ENCODE measurements around the gene TNFSF13. TPM values are rescaled to one million over a fixed set of nuclear protein-coding genes. Genes with fewer than 3 reads are reported as not detected.
A peak's percentile ranks its signal among the peaks of the same experiment; 100 is the strongest.

Gene TNFSF13
- total and polyA plus RNA-seq, 2 of the 8 experiments (the other 6 are each of a cell fraction or from before 2014, with no cell fraction given) = 2.1 to 2.6 TPM

GRCh38 chr17:7572338-7572587 lies 13.7 kb downstream of the TNFSF13 start:
- H3K36me3 ChIP-seq (ENCODE audit: control insufficient read depth in 2 of 4, insufficient read depth in 4 of 4, low read length in 3 of 4) = peaks cover 42 to 67% (median 61%) of the 10 kb centered on the region in 4 experiments
- TF ChIP-seq MAX (IDR thresholded peaks at IDR 0.05) (peak; percentile 99), KDM4A (IDR thresholded peaks at IDR 0.05; ENCODE audit: low read depth, low read length, severe bottlenecking) (no peak), RNF2 (IDR thresholded peaks at IDR 0.05; ENCODE audit: borderline replicate concordance, low read depth, low read length, missing control alignments, poor library complexity, severe bottlenecking) (no peak), USF2 (IDR thresholded peaks at IDR 0.05; ENCODE audit: low read length) (peak; percentile 96), RBBP5 (IDR thresholded peaks at IDR 0.05; ENCODE audit: borderline replicate concordance, low read depth, low read length) (no peak), CHD2 (IDR thresholded peaks at IDR 0.05; ENCODE audit: low read length) (no peak), SIN3A (conservative IDR thresholded peaks at IDR 0.05 in 1 of 2, IDR thresholded peaks at IDR 0.05 in 1 of 2; ENCODE audit: low read depth in 1 of 2, low read length in 2 of 2) (peak; percentile 80 to 84; a peak in 2 of 4 replicates), YY1 (IDR thresholded peaks at IDR 0.05; ENCODE audit: low read depth, low read length) (peak; percentile 98), ATF3 (IDR thresholded peaks at IDR 0.05; ENCODE audit: insufficient read depth, low read depth, low read length) (peak; percentile 81), E2F6 (IDR thresholded peaks at IDR 0.05) (peak; percentile 92)

More at GRCh38 chr17:7572338-7572587, 13.7 kb downstream of the TNFSF13 start:
- Histone ChIP-seq H4K5ac (ENCODE audit: insufficient read length, low read depth, low read length) (peak overlapping the region; percentile 93), H3K4me3 (ENCODE audit: extremely low read depth in 1 of 4, insufficient read depth in 2 of 4, low read depth in 3 of 4, low read length in 4 of 4) (peak overlapping the region; percentile 60 to 87 (median 72)), H3K14ac (ENCODE audit: insufficient read length) (no peak overlapping the region), H3K27me3 (replicated peaks in 1 of 4; ENCODE audit: control insufficient read depth in 3 of 4, extremely low read depth in 1 of 4, insufficient read depth in 3 of 4, low read length in 3 of 4) (no peaks in the 10 kb centered on the region), H3K9ac (replicated peaks in 1 of 4; ENCODE audit: extremely low read depth in 1 of 4, low read depth in 3 of 4, low read length in 3 of 4) (peak overlapping the region; percentile 75 to 99 (median 79)), H2BK15ac (ENCODE audit: low read length) (peak overlapping the region; percentile 97; the same call in 1 of the 2 replicates), H3K18ac (ENCODE audit: extremely low read depth, low read length) (peak overlapping the region; percentile 91), H3K79me2 (ENCODE audit: control insufficient read depth in 1 of 2, insufficient read depth in 2 of 2, low read length in 2 of 2) (peaks cover 23 to 39% of the 10 kb centered on the region in 2 experiments), H3K23ac (ENCODE audit: insufficient read length) (no peak overlapping the region), H2BK20ac (ENCODE audit: low read length) (no peak overlapping the region), H4K20me1 (replicated peaks in 1 of 2; ENCODE audit: control insufficient read depth in 1 of 2, insufficient read depth in 2 of 2, low read length in 2 of 2) (peaks cover 23 to 29% of the 10 kb centered on the region in 2 experiments), H2AK5ac (ENCODE audit: low read depth, low read length) (peak overlapping the region; percentile 96), H2BK5ac (ENCODE audit: low read depth, low read length) (peak overlapping the region; percentile 99), H3K4ac (replicated peaks; ENCODE audit: insufficient read length, low read depth, low read length) (peak overlapping the region; percentile 97), H4K91ac (replicated peaks; ENCODE audit: insufficient read length, low read length) (peak overlapping the region; percentile 90), H3K56ac (replicated peaks; ENCODE audit: insufficient read length, low read depth, low read length) (peak overlapping the region; percentile 67), H3K79me1 (ENCODE audit: low read depth, low read length) (peaks cover 6% of the 10 kb centered on the region), H2BK12ac (ENCODE audit: low read depth, low read length) (peak overlapping the region; percentile 77; the same call in 1 of the 2 replicates), H3K27ac (ENCODE audit: low read depth, low read length) (peak overlapping the region; percentile 84), H4K8ac (ENCODE audit: extremely low read depth, insufficient read depth, low read length) (peak overlapping the region; percentile 79; the same call in 1 of the 2 replicates), H3K23me2 (ENCODE audit: low read depth, low read length) (peaks cover 4% of the 10 kb centered on the region), H3K4me1 (replicated peaks in 1 of 4; ENCODE audit: control insufficient read depth in 3 of 4, insufficient read depth in 4 of 4, low read length in 3 of 4) (peaks cover 4 to 10% (median 6%) of the 10 kb centered on the region in 4 experiments), H2AFZ (ENCODE audit: low read length) (no peak overlapping the region), H3K9me3 (ENCODE audit: insufficient read depth in 2 of 2, low read depth in 1 of 2, low read length in 1 of 2) (no peaks in the 10 kb centered on the region), H3K4me2 (ENCODE audit: insufficient read depth in 1 of 2, low read depth in 2 of 2, low read length in 2 of 2) (peak overlapping the region; percentile 84 to 97), H2BK120ac (replicated peaks; ENCODE audit: low read depth, low read length) (peak overlapping the region; percentile 59)
- ChIA-PET POLR2A (ENCODE audit: partially characterized antibody) (interaction anchor here (0.8 to 37.5 kb wide), 17 partner anchors 9 to 321 kb away, joined by 3 to 1144 read pairs (median 4); partner anchors contain the start of genes ATP1B2, CD68, CTDNEP1 and MPDU1), CTCF (ENCODE audit: partially characterized antibody) (interaction anchor here (0.5 to 4.5 kb wide), 6 partner anchors 12 to 671 kb away, joined by 3 to 33 read pairs (median 3); partner anchors contain the start of gene SENP3)
- FAIRE-seq (peak; percentile 86), DNase-seq (ENCODE audit: low read depth in 1 of 2, low spot score in 2 of 2) (no peak)
- 4% methylated on average over 11 of the region's 11 CpGs; no CpG with 5 or more reads in 1 of the 2 experiments for WGBS, 2 experiments (ENCODE audit: extremely low coverage in 1 of 2, insufficient coverage in 1 of 2, insufficient read length in 1 of 2, insufficient replicate concordance in 2 of 2, low coverage in 1 of 2, low lambda C conversion rate in 2 of 2, missing lambda C conversion rate in 1 of 2)

All from H1 (cell line).